Measurements from ENCODE around the gene NKPD1.

NKPD1 gene

DNA sequence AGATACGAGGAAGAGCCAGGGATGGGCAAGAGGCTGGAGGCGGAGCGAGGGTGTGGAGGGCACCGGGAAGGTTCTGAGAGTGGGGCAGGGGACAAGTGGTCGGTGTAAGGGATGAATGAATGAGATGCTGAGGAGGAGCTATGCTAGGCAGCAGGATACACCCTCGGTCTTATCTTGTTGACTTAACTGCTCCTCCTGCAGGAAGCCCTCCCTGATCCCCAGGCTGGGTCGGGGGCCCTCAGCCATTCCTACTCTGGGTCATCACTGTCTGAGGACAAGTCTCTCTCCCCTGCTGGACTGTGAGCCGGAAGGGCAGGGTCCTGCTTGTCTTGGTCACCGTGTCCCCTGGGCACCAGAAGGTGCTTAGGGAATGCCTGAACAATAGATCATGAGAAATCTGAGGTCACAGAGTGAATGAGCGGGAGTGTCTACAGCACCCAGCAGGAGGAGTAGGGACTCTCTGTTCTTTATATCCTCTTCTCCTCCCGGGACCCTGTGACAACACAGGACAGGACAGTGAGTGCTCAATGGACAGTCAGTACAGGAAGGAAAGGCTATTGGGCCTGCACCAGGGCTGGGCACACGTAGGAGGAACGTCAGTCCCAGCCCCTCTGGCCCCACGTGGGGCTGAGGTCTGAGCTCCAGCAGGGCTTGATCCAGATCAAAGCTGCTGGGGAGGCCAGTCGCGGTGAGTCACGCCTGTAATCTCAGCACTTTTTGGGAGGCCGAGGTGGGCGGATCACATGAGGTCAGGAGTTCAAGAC is 6.5 kb downstream of the NKPD1 start:
- DNase-seq (ENCODE audit: low read depth in 2 of 2): no peak

DNA sequence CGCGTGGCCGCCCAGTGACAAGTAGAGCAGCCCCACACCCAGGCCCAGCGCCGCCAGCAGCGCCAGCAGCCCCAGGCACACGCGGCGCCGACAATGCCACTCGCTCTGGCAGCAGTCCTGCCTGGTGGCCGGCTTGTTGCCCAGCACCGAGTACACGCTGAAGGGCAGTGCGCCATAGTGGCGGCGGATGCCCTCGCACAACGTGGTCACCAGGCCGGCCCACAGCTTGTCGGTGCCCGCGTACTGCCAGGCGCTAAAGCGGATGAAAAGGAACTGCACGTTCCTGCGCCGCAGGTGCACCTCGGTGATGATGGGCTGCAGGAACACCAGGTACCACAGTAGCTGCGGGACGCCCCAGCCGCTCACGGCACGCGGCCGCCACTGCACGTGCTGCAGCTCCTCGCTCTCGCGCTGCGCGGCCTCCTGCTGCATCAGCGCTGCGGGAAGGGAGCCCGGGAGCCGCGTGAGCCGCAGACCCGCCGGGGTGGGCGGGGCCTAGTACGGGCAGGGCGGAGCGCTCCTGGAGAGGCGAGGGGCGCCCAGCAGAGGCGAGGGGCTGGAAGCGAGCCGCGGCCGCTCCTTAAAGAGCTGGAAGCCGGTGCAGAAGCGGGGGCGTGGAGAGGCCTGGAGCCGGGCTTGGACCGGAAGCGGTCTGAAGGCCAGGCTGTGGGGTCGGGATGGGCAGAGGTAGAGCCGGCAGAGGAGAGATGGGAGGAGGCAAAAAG is 7.3 kb downstream of the NKPD1 start:
- no peak for DNase-seq (ENCODE audit: low read depth in 2 of 2)

DNA sequence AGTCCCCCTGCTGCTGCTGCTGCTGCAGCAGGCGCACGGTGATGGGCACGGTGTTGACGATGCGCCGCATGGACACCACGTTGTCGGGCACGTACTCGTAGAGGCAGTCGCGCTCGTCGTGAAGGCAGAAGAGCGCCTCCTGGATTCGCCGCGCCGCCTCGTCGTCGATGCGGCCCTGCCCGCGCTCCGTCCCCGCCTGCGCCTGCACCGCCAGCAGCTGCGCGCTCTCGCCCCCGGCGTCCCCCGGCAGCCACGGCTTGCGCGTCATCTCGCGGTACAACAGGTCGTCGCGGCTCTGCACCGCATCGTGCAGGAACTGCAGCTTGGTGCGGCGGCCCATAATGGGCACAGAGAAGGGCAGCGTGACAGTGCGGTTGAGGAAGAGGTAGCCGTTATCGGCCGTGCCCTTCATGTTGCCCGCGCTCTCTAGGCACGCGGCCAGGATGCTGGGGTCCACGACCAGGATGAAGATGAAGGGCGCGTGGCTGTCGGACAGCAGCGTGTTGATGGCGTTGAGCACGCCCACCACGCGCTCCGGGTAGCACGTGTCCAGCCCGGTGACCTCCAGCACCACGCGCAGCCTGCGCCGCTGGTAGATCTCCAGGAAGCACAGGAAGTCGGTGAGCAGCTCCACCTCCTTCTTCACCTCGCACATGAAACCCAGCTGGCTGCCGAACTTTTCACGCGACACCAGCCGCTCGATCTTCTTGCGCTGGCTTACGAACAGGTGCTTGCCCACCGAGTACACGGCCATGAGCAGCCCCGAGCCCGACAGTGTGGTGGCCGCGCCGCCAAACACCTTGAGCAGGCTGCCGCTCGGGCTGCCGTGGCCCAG is 8.1 kb downstream of the NKPD1 start:
- DNase-seq (ENCODE audit: low read depth in 2 of 2): no peak

DNA sequence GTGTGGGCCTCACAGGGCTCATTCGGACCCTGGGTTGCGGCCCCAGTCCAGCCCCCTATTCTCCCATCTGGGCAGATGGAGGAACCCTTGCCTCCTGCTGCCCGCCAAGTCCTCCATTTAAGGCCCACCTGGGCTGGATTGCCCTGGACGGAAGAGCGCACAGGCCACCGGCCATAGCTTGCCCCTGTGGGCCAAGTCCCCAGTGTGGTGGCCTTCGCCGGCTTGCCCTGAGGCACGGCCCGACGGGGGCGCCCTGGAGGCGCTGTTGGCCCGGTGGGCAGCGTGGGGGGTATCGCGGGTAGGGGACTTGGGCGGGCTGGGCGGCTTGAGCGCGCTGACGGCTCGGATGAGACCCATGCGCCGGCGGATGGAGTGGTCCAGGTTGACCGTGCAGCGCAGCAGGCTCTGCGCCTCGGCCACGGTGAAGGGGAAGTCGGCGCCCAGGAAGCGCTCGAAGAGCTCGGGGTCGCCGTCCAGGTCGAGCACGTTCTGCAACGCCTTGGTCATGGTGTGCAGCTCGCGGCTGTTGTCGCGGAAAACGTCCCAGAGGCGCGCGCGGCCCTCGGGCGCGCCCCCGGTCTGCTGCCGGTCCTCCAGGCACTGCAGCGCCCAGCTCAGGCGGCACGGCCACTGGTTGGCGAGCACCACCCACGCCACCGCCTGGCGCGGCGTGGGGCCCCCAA is 8.8 kb downstream of the NKPD1 start:
- DNase-seq (ENCODE audit: low read depth in 2 of 2): no peak

- DNase-seq (ENCODE audit: low read depth in 2 of 2): no peak
Observed at GRCh38 chr19:45151320-45151719, 9.5 kb downstream of the NKPD1 start.

- no peak for DNase-seq (ENCODE audit: low read depth in 2 of 2)
Observed at GRCh38 chr19:45150751-45151281, 10.0 kb downstream of the NKPD1 start.

- no peak for DNase-seq (ENCODE audit: low read depth in 2 of 2)
Observed at GRCh38 chr19:45150180-45150579, 10.6 kb downstream of the NKPD1 start.

DNA sequence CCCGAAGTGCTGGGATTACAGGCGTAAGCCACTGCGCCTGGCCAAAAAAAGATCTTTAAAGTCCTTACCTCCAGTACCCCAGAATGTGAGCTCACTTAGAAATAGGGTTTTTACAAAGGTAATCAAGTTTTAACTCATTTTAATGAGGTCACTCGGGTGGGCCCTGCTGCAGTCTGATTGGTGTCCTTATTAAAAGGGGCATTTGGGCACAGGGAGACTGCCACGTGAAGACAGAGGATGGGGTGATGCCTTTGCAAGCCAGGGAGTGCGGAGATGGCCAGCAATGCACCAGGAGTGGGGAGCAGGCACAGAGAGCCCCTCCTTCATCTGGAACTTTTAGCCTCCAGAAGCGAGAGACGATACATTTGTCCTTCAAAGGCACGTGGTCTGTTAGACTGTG is 11.7 kb downstream of the NKPD1 start:
- no peak for DNase-seq (ENCODE audit: low read depth in 2 of 2)

DNA sequence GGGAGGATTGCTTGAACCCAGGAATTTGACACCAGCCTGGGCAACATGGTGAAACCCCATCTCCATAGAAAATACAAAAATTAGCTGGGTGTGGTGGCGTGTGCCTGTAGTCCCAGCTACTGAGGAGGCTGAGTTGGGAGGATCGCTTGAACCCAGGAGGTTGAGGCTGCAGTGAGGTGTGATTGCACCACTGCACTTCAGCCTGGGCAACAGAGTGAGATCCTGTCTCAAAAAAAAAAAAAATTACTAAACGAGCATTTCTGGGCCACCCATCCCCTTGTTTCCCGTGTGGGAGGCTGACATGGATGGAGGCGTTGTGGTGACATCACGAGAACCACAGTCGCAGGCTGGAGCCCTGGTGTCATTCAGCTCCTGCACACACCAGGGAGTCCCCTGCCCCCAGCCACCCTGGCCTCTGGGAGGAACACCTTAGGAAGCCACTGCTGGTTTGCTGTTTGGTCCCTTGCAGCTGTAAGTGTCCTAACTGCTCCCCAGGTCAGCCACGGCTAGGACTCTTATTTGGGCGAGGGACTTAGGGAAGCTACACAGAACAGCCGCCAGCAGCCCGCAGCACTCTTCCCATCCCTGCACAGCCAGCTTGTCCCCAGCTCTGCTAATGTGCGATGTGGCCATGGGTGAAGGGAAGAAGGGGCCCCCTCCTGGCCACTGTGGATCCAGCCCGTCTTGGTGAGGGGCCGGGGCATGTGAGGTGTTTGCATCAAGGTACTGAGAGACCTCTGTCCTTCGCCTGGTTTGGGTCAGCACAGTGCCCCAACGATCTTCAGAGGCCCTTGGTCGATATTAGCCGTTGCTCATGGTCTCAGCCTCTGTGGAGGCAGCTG is 12.7 kb downstream of the NKPD1 start:
- no peak for DNase-seq (ENCODE audit: low read depth in 2 of 2)

DNA sequence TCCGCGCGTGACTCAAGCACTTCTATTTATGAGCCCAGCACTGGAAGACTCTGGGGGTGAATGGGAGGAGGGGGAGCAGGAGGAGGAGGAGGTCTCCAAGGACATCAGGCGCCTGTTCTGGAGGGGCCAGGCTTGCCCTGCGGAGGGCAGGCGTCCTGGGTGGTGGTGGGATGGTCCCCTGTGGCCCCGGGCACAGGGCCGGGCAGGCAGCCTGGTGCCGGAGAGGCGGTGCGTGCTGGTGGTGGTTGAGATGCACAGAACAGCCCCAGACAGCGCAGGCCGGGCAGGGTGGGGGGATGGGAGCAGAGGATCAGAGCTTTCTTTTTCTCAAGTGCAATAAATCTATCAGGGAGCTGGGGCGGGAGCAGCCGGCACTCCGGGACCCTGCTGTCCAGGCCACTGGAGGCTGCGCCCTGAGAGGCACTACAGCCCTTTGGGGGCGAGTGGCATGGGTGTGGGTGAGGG is 14.0 kb downstream of the NKPD1 start:
- DNase-seq (ENCODE audit: low read depth in 2 of 2): no peak

- no peak for DNase-seq (ENCODE audit: low read depth in 2 of 2)
Observed at GRCh38 chr19:45146251-45146650, 14.5 kb downstream of the NKPD1 start.

DNA sequence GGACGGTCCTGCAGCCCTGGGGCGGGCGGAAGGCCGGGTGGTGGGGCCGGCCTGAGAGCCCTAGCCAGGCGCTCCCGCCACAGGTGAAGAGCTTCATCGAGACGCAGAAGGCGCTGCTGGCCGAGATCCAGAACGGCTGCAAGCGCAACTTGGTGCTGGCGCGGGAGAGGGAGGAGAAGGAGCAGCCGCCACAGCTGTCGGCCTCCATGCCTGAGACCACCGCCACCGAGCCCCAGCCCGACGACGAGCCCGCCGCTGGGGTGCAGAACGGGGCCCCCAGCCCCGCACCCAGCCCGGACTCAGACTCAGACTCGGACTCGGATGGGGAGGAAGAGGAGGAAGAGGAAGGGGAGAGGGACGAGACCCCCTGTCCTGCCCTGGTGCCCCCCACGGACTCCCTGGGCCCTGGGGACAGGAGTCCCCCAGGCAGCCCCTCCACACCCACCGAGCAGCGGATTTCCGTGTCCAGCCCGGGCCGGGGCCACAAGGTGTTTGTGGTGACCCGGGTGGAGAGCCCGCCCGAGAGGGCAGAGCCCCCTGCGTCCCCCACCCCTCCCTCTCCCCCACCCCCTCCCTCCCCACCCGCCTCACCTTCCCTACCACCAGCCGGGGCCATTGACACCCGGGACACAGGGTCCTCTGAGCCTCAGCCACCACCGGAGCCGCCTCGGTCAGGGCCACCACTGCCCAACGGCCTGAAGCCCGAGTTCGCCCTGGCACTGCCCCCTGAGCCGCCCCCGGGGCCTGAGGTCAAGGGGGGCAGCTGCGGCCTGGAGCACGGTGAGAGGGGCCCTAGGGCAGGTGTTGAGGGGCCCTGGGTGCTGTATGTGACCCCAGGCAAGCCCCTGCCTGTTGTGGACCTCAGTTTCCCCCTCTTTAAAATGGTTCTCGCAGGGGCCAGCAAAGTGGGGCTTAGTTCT is 15.3 kb downstream of the NKPD1 start:
- DNase-seq (ENCODE audit: low read depth in 2 of 2): no peak

- DNase-seq (ENCODE audit: low read depth in 2 of 2): no peak
Observed at GRCh38 chr19:45144431-45145269, 16.1 kb downstream of the NKPD1 start.

DNA sequence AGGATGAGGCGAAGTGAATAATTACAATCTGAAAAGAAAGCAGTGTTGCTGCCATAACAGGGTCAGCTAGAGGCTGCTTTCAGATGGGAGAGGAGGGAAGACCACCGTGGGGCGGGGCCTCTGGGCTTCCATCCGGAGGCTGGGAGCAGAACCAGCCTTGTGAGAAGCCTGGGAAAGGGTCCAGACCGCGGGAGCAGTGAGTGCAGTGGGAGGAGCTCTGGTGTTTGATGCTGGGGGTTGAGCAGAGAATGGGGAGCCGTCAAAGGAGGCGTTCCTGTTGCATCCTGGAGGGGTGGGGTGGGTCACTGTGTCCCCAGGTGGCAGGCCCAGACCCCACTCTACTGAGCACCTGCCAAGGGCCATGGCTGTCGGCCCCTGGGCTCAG is 18.1 kb downstream of the NKPD1 start:
- no peak for DNase-seq (ENCODE audit: low read depth in 2 of 2)

DNA sequence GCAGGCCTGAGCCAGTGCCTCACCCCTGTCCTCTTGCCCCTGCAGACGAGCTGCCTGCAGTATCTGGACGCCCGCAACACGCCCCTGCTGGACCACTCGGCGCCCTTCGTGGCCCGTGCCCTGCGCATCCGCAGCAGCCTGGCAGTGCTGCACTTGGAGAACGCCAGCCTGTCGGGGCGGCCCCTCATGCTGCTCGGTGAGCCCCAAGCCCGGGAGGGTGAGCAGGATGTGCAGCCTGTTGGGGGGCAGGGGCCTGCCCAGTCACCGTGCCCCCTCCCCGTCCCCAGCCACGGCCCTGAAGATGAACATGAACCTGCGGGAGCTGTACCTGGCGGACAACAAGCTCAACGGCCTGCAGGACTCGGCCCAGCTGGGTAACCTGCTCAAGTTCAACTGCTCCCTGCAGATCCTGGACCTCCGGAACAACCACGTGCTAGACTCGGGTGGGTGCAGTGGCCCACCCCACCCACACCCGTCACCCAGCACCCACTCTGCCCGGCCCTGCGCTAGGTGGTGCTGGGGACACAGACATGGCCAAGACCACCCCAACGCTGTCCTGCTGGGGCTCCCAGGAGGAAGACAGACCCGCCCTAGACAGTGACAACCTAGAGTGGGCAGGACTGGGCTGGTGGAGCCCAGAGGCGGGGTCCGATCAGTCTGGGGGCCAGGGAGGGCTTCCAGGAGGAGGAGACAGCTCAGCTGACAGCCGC is 18.6 kb downstream of the NKPD1 start:
- DNase-seq (ENCODE audit: low read depth in 2 of 2): no peak

- no peak for DNase-seq (ENCODE audit: low read depth in 2 of 2)
Observed at GRCh38 chr19:45141203-45141900, 19.4 kb downstream of the NKPD1 start.

GRCh38 chr19:45140533-45140932 is 20.2 kb downstream of the NKPD1 start:
- no peak for DNase-seq (ENCODE audit: low read depth in 2 of 2)

All from activated CD4-positive, alpha-beta T cell treated with anti-CD3 and anti-CD28 coated beads for 24 hours (primary cell).